ENCODE data around the gene CNTN4. TPM values are rescaled to one million over a fixed set of nuclear protein-coding genes. Genes with fewer than 3 reads are reported as not detected.

Gene CNTN4
- total RNA-seq, 1 donor from 2014 or later, result 0.79 TPM

GRCh38 chr3:3105246-3105645 is 1006.6 kb downstream of the CNTN4 start:
- FAIRE-seq, result no peak
- H3K27me3 ChIP-seq (ENCODE audit: control insufficient read depth, insufficient read depth, low read length), result no peaks in the 10 kb centered on the region
- H3K36me3 ChIP-seq (ENCODE audit: control insufficient read depth, insufficient read depth, low read length), result no peaks in the 10 kb centered on the region
- no peak overlapping the region for H3K4me3 ChIP-seq (ENCODE audit: low read depth, low read length)
- TF ChIP-seq CTCF (IDR thresholded peaks at IDR 0.05; ENCODE audit: insufficient read depth, low read length, severe bottlenecking), result no peak
- no peak for DNase-seq (ENCODE audit: low read depth)

GRCh38 chr3:3105815-3106214 is 1007.1 kb downstream of the CNTN4 start:
- TF ChIP-seq CTCF (IDR thresholded peaks at IDR 0.05; ENCODE audit: insufficient read depth, low read length, severe bottlenecking), result no peak
- FAIRE-seq (no peak), DNase-seq (ENCODE audit: low read depth) (no peak)
- H3K27me3 ChIP-seq (ENCODE audit: control insufficient read depth, insufficient read depth, low read length), result no peaks in the 10 kb centered on the region
- no peaks in the 10 kb centered on the region for H3K36me3 ChIP-seq (ENCODE audit: control insufficient read depth, insufficient read depth, low read length)
- no peak overlapping the region for H3K4me3 ChIP-seq (ENCODE audit: low read depth, low read length)

GRCh38 chr3:3107181-3107580 is 1008.5 kb downstream of the CNTN4 start:
- no peak for FAIRE-seq
- H3K27me3 ChIP-seq (ENCODE audit: control insufficient read depth, insufficient read depth, low read length), result no peaks in the 10 kb centered on the region
- H3K36me3 ChIP-seq (ENCODE audit: control insufficient read depth, insufficient read depth, low read length), result no peaks in the 10 kb centered on the region
- DNase-seq (ENCODE audit: low read depth), result no peak
- no peak for TF ChIP-seq CTCF (IDR thresholded peaks at IDR 0.05; ENCODE audit: insufficient read depth, low read length, severe bottlenecking)
- no peak overlapping the region for H3K4me3 ChIP-seq (ENCODE audit: low read depth, low read length)

Data from bronchial epithelial cell (primary cell).